Measurements from ENCODE around the gene PRRT1. TPM values are rescaled to one million over a fixed set of nuclear protein-coding genes. Genes with fewer than 3 reads are reported as not detected.

PRRT1 gene
- total RNA-seq, 2 donors from 2014 or later: 3.8 to 6.8 TPM

DNA sequence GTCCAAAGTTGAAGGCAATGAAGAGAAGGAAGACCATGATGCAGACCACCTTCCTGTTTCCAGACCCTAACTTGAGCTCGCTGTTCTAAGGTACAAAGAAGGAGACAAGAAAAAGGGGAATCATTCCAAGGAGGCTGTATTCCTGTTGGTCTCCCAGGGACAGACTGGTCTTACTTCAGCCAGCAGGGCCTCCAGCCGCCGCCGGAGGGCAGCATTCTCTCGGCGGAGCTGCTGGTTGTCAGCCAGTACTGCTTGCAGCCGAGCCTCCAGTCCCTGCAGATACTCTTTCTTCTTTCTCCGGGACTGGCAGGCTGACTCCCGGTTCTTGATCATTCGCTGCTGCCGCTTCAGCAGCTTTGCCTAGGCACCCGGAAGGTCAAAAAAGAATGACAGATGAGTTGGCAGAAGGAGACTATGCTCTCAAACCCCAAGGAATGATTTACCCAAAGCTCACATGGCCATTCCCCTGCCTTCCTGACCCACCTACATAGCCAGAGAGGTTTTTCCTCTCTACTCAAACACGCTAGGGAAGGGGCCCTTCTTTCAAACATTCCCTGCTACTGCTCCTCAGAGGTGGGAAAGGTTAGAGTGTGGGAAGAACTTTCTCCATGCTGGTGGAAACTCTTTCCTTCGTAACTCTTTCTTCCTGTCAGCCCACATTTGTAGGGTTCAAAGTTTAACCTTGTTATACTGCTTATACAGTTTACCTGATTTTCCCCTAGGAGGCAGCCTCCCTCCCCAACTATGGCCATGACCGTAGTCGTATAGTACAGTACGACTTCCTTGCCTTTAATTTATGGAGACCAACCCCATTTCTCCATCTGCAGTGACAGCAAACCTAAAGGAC, 32.7 kb downstream of the PRRT1 start:
- no peaks in the 10 kb centered on the region for H3K27me3 ChIP-seq (replicated peaks; ENCODE audit: insufficient read depth)
- peaks cover 63% of the 10 kb centered on the region for H3K36me3 ChIP-seq
- DNase-seq (ENCODE audit: low spot score) (no peak), ATAC-seq (ENCODE audit: insufficient number of reproducible peaks, low FRiP score, low read depth) (no peak)
- H3K4me1 ChIP-seq (ENCODE audit: control insufficient read depth in 1 of 2, low read depth in 2 of 2): peaks cover 2 to 16% of the 10 kb centered on the region in 2 donors
- H3K9me3 ChIP-seq: no peaks in the 10 kb centered on the region
- TF ChIP-seq CTCF (IDR thresholded peaks at IDR 0.05): peak; percentile 89
- H3K27ac ChIP-seq: peak overlapping the region in 1 of 2 donors; percentile 34
- H3K4me3 ChIP-seq: no peak overlapping the region

DNA sequence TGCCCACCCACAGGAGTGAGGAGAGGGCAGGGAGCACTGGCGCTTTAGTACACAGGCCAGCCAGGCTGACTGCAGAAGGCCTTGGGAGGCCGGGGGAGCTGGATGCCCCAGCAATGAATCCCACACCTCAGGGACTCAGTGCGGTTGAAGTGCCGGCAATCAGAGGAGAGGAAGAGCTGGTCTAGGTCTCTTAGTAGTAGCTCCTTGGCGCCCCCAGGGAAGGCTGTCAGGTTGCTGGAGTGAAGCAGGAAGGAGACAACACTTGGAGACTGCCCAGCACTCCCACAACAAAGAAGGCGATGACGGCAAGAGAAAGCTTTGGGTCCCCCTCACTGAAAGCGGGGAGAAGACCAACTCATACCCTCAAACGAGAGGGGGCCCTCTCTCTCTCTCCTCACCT, 34.3 kb downstream of the PRRT1 start:
- H3K9me3 ChIP-seq: no peaks in the 10 kb centered on the region
- no peaks in the 10 kb centered on the region for H3K27me3 ChIP-seq (replicated peaks; ENCODE audit: insufficient read depth)
- no peak for ATAC-seq (ENCODE audit: insufficient number of reproducible peaks, low FRiP score, low read depth)
- H3K4me3 ChIP-seq: no peak overlapping the region
- H3K4me1 ChIP-seq (ENCODE audit: control insufficient read depth in 1 of 2, low read depth in 2 of 2): peaks cover 6 to 30% of the 10 kb centered on the region in 2 donors
- TF ChIP-seq CTCF (IDR thresholded peaks at IDR 0.05): no peak
- H3K27ac ChIP-seq: no peak overlapping the region
- DNase-seq (ENCODE audit: low spot score): no peak
- H3K36me3 ChIP-seq: peaks cover 58% of the 10 kb centered on the region

- DNase-seq (ENCODE audit: low spot score) (no peak), ATAC-seq (ENCODE audit: insufficient number of reproducible peaks, low FRiP score, low read depth) (no peak)
- Histone ChIP-seq H3K27me3 (replicated peaks; ENCODE audit: insufficient read depth) (no peaks in the 10 kb centered on the region), H3K27ac (no peak overlapping the region), H3K4me1 (ENCODE audit: control insufficient read depth in 1 of 2, low read depth in 2 of 2) (peaks cover 7 to 38% of the 10 kb centered on the region in 2 donors), H3K4me3 (no peak overlapping the region), H3K36me3 (peaks cover 51% of the 10 kb centered on the region), H3K9me3 (no peaks in the 10 kb centered on the region)
- peak; percentile 43 for TF ChIP-seq CTCF (IDR thresholded peaks at IDR 0.05)
Measured at GRCh38 chr6:32116674-32117073, 35.1 kb downstream of the PRRT1 start.

- Histone ChIP-seq H3K27ac (no peak overlapping the region), H3K4me3 (no peak overlapping the region), H3K9me3 (no peaks in the 10 kb centered on the region), H3K36me3 (peaks cover 41% of the 10 kb centered on the region), H3K4me1 (ENCODE audit: control insufficient read depth in 1 of 2, low read depth in 2 of 2) (peaks cover 10 to 49% of the 10 kb centered on the region in 2 donors), H3K27me3 (replicated peaks; ENCODE audit: insufficient read depth) (no peaks in the 10 kb centered on the region)
- no peak for DNase-seq (ENCODE audit: low spot score)
- ATAC-seq (ENCODE audit: insufficient number of reproducible peaks, low FRiP score, low read depth): no peak
- no peak for TF ChIP-seq CTCF (IDR thresholded peaks at IDR 0.05)
Measured at GRCh38 chr6:32115623-32116022, 36.1 kb downstream of the PRRT1 start.

DNA sequence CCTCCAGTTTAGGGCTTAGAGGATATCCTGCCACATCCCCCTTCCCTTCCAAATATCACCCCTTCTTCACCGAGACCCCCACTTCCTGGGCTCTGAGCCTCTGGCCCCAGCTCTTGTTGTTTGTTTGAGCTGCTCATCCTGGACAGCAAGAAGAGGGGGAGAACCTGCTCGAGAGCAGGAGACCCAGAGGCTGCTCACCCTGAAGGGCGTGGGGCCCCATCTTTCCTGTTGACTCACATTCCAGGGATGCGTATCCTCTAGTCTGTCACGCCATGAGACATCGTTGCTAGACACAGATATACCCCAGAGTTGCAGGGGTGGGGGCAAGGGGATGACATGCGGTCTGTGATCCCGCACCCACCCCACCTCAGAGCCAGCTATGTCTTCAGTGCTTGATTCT, 36.9 kb downstream of the PRRT1 start:
- no peak for ATAC-seq (ENCODE audit: insufficient number of reproducible peaks, low FRiP score, low read depth)
- TF ChIP-seq CTCF (IDR thresholded peaks at IDR 0.05): no peak
- Histone ChIP-seq H3K9me3 (no peaks in the 10 kb centered on the region), H3K4me1 (ENCODE audit: control insufficient read depth in 1 of 2, low read depth in 2 of 2) (peaks cover 12 to 57% of the 10 kb centered on the region in 2 donors), H3K27me3 (replicated peaks; ENCODE audit: insufficient read depth) (no peaks in the 10 kb centered on the region), H3K27ac (peak overlapping the region; percentile 42 to 84), H3K4me3 (no peak overlapping the region), H3K36me3 (peaks cover 36% of the 10 kb centered on the region)
- no peak for DNase-seq (ENCODE audit: low spot score)

Measured in thoracic aorta (tissue), 2 donors.